Measurements from ENCODE around the gene UNC5B. TPM values are rescaled to one million over a fixed set of nuclear protein-coding genes. Genes with fewer than 3 reads are reported as not detected.

UNC5B gene
- total RNA-seq, 1 donor, result 9.9 TPM

GRCh38 chr10:71184421-71184820 lies 27.9 kb upstream of the UNC5B start:
- no peak overlapping the region for H3K4me3 ChIP-seq (ENCODE audit: low read depth, low read length)
- no peak for TF ChIP-seq CTCF (IDR thresholded peaks at IDR 0.05; ENCODE audit: insufficient read depth, low read depth, low read length)
- DNase-seq (ENCODE audit: low read depth), result no peak

GRCh38 chr10:71185209-71185608 lies 27.2 kb upstream of the UNC5B start:
- TF ChIP-seq CTCF (IDR thresholded peaks at IDR 0.05; ENCODE audit: insufficient read depth, low read depth, low read length), result no peak
- no peak overlapping the region for H3K4me3 ChIP-seq (ENCODE audit: low read depth, low read length)
- DNase-seq (ENCODE audit: low read depth), result no peak

DNA sequence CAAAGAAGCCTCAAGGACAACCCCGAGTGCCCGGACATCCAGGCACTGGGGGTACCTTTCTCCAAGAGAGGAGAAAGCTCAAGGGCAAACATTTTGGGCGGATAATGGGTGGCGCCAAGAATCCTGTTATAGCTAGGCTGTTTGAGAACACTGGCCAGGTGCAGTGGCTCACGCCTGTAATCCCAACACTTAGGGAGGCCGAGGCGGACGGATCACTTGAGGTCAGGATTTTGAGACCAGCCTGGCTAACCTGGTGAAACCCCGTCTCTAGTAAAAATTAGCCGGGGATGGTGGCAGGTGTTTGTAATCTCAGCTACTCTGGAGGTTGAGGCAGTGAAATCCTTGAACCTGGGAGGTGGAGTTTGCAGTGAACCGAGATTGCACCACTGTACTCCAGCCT lies 25.2 kb upstream of the UNC5B start:
- TF ChIP-seq CTCF (IDR thresholded peaks at IDR 0.05; ENCODE audit: insufficient read depth, low read depth, low read length), result no peak
- H3K4me3 ChIP-seq (ENCODE audit: low read depth, low read length), result no peak overlapping the region
- DNase-seq (ENCODE audit: low read depth), result no peak

DNA sequence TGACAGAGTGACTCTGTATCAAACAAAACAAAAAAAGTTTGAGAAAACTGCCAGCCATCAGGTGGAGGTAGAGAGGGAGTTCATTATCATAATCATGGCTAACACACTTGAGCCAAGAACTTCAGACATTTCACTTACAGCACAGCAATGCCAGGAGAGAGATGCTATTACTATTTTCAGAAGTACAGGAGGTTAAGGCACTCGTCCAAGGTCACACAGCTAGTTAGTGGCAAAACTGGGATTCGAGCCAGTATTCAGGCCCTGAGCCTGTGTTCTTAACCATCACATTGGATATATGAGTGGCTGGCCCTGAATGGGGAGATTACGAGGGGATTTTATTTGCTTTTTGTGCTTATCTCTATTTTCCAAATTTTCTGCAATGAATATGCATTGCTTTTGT lies 24.8 kb upstream of the UNC5B start:
- peak; percentile 7 for DNase-seq (ENCODE audit: low read depth)
- no peak for TF ChIP-seq CTCF (IDR thresholded peaks at IDR 0.05; ENCODE audit: insufficient read depth, low read depth, low read length)
- H3K4me3 ChIP-seq (ENCODE audit: low read depth, low read length), result no peak overlapping the region

DNA sequence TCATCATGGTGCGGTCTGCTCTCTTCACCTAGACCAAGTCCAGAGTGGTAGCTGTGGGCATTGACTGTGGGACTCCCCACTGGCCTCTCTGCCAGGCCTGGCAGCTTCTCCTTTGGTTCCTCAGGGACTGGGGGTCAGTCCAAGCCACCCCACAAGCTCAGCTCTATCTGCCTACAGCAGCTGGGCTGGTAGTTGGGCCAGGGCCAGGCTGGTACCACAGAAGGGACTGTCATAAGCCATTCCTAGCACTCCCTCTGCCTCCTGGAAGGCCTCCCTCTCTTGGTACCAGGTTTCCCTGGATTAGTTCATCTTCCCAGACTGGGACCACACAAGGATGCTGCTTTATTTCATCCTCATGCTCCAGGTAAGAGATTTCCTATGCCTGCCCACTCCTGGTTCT lies 24.2 kb upstream of the UNC5B start:
- H3K4me3 ChIP-seq (ENCODE audit: low read depth, low read length), result no peak overlapping the region
- DNase-seq (ENCODE audit: low read depth), result no peak
- no peak for TF ChIP-seq CTCF (IDR thresholded peaks at IDR 0.05; ENCODE audit: insufficient read depth, low read depth, low read length)

- no peak for DNase-seq (ENCODE audit: low read depth)
- TF ChIP-seq CTCF (IDR thresholded peaks at IDR 0.05; ENCODE audit: insufficient read depth, low read depth, low read length), result no peak
- no peak overlapping the region for H3K4me3 ChIP-seq (ENCODE audit: low read depth, low read length)
Observed at GRCh38 chr10:71191019-71191418, 21.4 kb upstream of the UNC5B start.

GRCh38 chr10:71191551-71192076 lies 20.8 kb upstream of the UNC5B start:
- no peak for DNase-seq (ENCODE audit: low read depth)
- H3K4me3 ChIP-seq (ENCODE audit: low read depth, low read length), result no peak overlapping the region
- TF ChIP-seq CTCF (IDR thresholded peaks at IDR 0.05; ENCODE audit: insufficient read depth, low read depth, low read length), result no peak

Measured in fibroblast of villous mesenchyme (primary cell).